BLaER1 (cell line): ENCODE measurements around the gene OSBPL5.
A peak's percentile ranks its signal among the peaks of the same experiment; 100 is the strongest.

Experiments
- H3K27ac ChIP-seq: shearing (Covaris generic); formaldehyde crosslinking; 2 replicates; pipeline ENCODE4 v1.8.1; 2022
- H3K27me3 ChIP-seq: shearing (Covaris generic); formaldehyde crosslinking; 2 replicates; pipeline ENCODE4 v1.8.1; 2022
- H3K36me3 ChIP-seq: shearing (Covaris generic); formaldehyde crosslinking; 2 replicates; pipeline ENCODE4 v1.8.1; 2022
- H3K4me1 ChIP-seq: shearing (Covaris generic); formaldehyde crosslinking; 2 replicates; pipeline ENCODE4 v1.8.1; 2022
- H3K4me2 ChIP-seq: shearing (Covaris generic); formaldehyde crosslinking; 2 replicates; pipeline ENCODE4 v1.8.1; 2022
- H3K4me3 ChIP-seq: shearing (Covaris generic); formaldehyde crosslinking; 2 replicates; pipeline ENCODE4 v1.8.1; 2022
- H3K9ac ChIP-seq: shearing (Covaris generic); formaldehyde crosslinking; 2 replicates; pipeline ENCODE4 v1.8.1; 2022
- H3K9me3 ChIP-seq: shearing (Covaris generic); formaldehyde crosslinking; 2 replicates; pipeline ENCODE4 v1.8.1; 2022
- H4K20me1 ChIP-seq: shearing (Covaris generic); formaldehyde crosslinking; 2 replicates; pipeline ENCODE4 v1.8.1; 2022
- Cebpa-rat ChIP-seq: shearing (Covaris generic); IDR thresholded peaks from 2 replicates; pipeline ENCODE4 v1.8.1; 2022

Gene OSBPL5

GRCh38 chr11:3041699-3042441 lies 123.2 kb downstream of the OSBPL5 start:
- Histone ChIP-seq H3K4me3 (no peak overlapping the region), H3K4me1 (peaks cover 17% of the 10 kb centered on the region), H3K9ac (no peak overlapping the region), H3K27me3 (no peaks in the 10 kb centered on the region), H3K27ac (no peak overlapping the region), H3K36me3 (peaks cover 99% of the 10 kb centered on the region), H4K20me1 (peaks cover 97% of the 10 kb centered on the region), H3K9me3 (no peaks in the 10 kb centered on the region), H3K4me2 (no peak overlapping the region)
- no peak for TF ChIP-seq Cebpa-rat

GRCh38 chr11:3040881-3041280 lies 124.2 kb downstream of the OSBPL5 start:
- peaks cover 27% of the 10 kb centered on the region for H3K4me1 ChIP-seq
- no peak overlapping the region for H3K9ac ChIP-seq
- H4K20me1 ChIP-seq: peaks cover 94% of the 10 kb centered on the region
- no peak overlapping the region for H3K27ac ChIP-seq
- peaks cover 99% of the 10 kb centered on the region for H3K36me3 ChIP-seq
- H3K27me3 ChIP-seq: no peaks in the 10 kb centered on the region
- no peak for TF ChIP-seq Cebpa-rat
- H3K4me2 ChIP-seq: no peak overlapping the region
- no peaks in the 10 kb centered on the region for H3K9me3 ChIP-seq
- no peak overlapping the region for H3K4me3 ChIP-seq

- Histone ChIP-seq H3K4me1 (peaks cover 26% of the 10 kb centered on the region), H3K36me3 (peaks cover 96% of the 10 kb centered on the region), H3K9me3 (no peaks in the 10 kb centered on the region), H3K27ac (no peak overlapping the region), H3K27me3 (no peaks in the 10 kb centered on the region), H4K20me1 (peaks cover 64% of the 10 kb centered on the region), H3K4me2 (peak overlapping the region; percentile 23; the same call in 1 of the 2 replicates), H3K9ac (no peak overlapping the region), H3K4me3 (no peak overlapping the region)
- TF ChIP-seq Cebpa-rat: no peak
Measured at GRCh38 chr11:3037945-3038271, 127.2 kb downstream of the OSBPL5 start.
